HepG2 (cell line): ENCODE measurements around the gene NEU4. TPM values are rescaled to one million over a fixed set of nuclear protein-coding genes. Genes with fewer than 3 reads are reported as not detected.

ENCODE experiments used
- FOXO4 ChIP-seq: sonication (generic); formaldehyde crosslinking; conservative IDR thresholded peaks from 2 replicates; pipeline ENCODE4 v1.8.1; 2023; ENCODE audit warnings: missing genetic modification reagents
- FUBP1 ChIP-seq: sonication (generic); formaldehyde crosslinking; IDR thresholded peaks from 2 replicates; pipeline ENCODE4 v1.5.1; 2020; ENCODE audit warnings: missing genetic modification reagents, mild to moderate bottlenecking, borderline replicate concordance
- PAF1 ChIP-seq: IDR thresholded peaks from 2 replicates; pipeline ENCODE4 v1.6.1; 2016; ENCODE audit warnings: missing genetic modification reagents, missing compliant biosample characterization
- RORA ChIP-seq: sonication (generic); formaldehyde crosslinking; IDR thresholded peaks from 2 replicates; pipeline ENCODE4 v1.5.0; 2020; ENCODE audit warnings: mild to moderate bottlenecking, missing genetic modification reagents, moderate library complexity
- SMARCE1 ChIP-seq: fragments of 450-650 bp; IDR thresholded peaks from 2 replicates; pipeline ENCODE4 v1.6.1; 2017; ENCODE audit warnings: borderline replicate concordance
- SNAPC2 ChIP-seq: sonication (generic); formaldehyde crosslinking; IDR thresholded peaks from 2 replicates; pipeline ENCODE4 v1.8.1; 2022; ENCODE audit warnings: mild to moderate bottlenecking, missing genetic modification reagents
- SP2 ChIP-seq: sonication (generic); formaldehyde crosslinking; IDR thresholded peaks from 2 replicates; pipeline ENCODE4 v1.5.1; 2020; ENCODE audit warnings: mild to moderate bottlenecking, missing genetic modification reagents
- TCF12 ChIP-seq, 2 experiments: fragments of 450-650 bp in 1 of 2; sonication (generic) in 1 of 2; formaldehyde crosslinking in 1 of 2; IDR thresholded peaks; 2 replicates each; pipeline versions ENCODE4 v1.6.1 to v1.8.0; 2017 to 2022; ENCODE audit warnings: antibody characterized with exemption in 1 of 2, mild to moderate bottlenecking in 1 of 2, missing genetic modification reagents in 1 of 2, moderate library complexity in 1 of 2
- TGIF2 ChIP-seq: IDR thresholded peaks from 2 replicates; pipeline ENCODE4 v1.6.1; 2016; ENCODE audit warnings: control low read depth, missing compliant biosample characterization
- THYN1 ChIP-seq: sonication (generic); formaldehyde crosslinking; IDR thresholded peaks from 2 replicates; pipeline ENCODE4 v1.8.1; 2023; ENCODE audit warnings: low read depth, mild to moderate bottlenecking, moderate library complexity, missing genetic modification reagents, borderline replicate concordance
- ZFP36L2 ChIP-seq: sonication (generic); formaldehyde crosslinking; IDR thresholded peaks from 2 replicates; pipeline ENCODE4 v1.4.0; 2020; ENCODE audit warnings: missing genetic modification reagents
- ZNF296 ChIP-seq: sonication (generic); formaldehyde crosslinking; conservative IDR thresholded peaks from 2 replicates; pipeline ENCODE4 v1.5.0; 2020; ENCODE audit warnings: mild to moderate bottlenecking, missing genetic modification reagents
- ZNF383 ChIP-seq: sonication (generic); formaldehyde crosslinking; IDR thresholded peaks from 2 replicates; pipeline ENCODE4 v1.4.0; 2020; ENCODE audit warnings: missing genetic modification reagents, mild to moderate bottlenecking, borderline replicate concordance
- ZNF431 ChIP-seq: sonication (generic); formaldehyde crosslinking; IDR thresholded peaks from 2 replicates; pipeline ENCODE4 v1.9.0; 2022; ENCODE audit warnings: missing genetic modification reagents, low read depth, mild to moderate bottlenecking, borderline replicate concordance
- ZNF556 ChIP-seq: sonication (generic); formaldehyde crosslinking; IDR thresholded peaks from 2 replicates; pipeline ENCODE4 v1.4.0; 2020; ENCODE audit warnings: mild to moderate bottlenecking, missing genetic modification reagents, borderline replicate concordance
- ZNF563 ChIP-seq: sonication (generic); formaldehyde crosslinking; IDR thresholded peaks from 2 replicates; pipeline ENCODE4 v1.8.0; 2022; ENCODE audit warnings: mild to moderate bottlenecking, moderate library complexity, missing genetic modification reagents
- ZNF761 ChIP-seq: sonication (generic); formaldehyde crosslinking; conservative IDR thresholded peaks from 2 replicates; pipeline ENCODE4 v1.4.0; 2020; ENCODE audit warnings: mild to moderate bottlenecking, missing genetic modification reagents
- polyA plus RNA-seq, 8 experiments: library from polyadenylated mRNA; depleted of rRNA in 3 of 8; stranded (reverse) in 7 of 8; unstranded in 1 of 8; fragments of >200 nt; fragmentation: Illumina TruSeq in 4 of 8; extraction: Trizol in 4 of 8; gene quantifications; 2 replicates each; pipeline versions ENCODE4 v1.2.1 to v1.2.3, GENCODE V29; 2011 to 2016; ENCODE audit warnings: low read depth in 4 of 8, missing spikeins in 1 of 8, mixed read lengths in 1 of 8; ENCODE audit not compliant: insufficient read depth in 1 of 8
- total RNA-seq, 5 experiments: library from RNA; depleted of rRNA; stranded (reverse); fragments of >200 nt; fragmentation: Illumina TruSeq; extraction: Trizol; gene quantifications; 2 replicates each; pipeline ENCODE4 v1.2.3, GENCODE V29; 2016; ENCODE audit warnings: low read depth in 1 of 5
- TF ChIP-seq, protein P1 (sequence below): sonication (generic); formaldehyde crosslinking; IDR thresholded peaks from 2 replicates; pipeline ENCODE4 v1.5.1; 2020; ENCODE audit warnings: mild to moderate bottlenecking, missing genetic modification reagents, moderate library complexity
- TF ChIP-seq, protein P2 (sequence below): sonication (generic); formaldehyde crosslinking; IDR thresholded peaks from 2 replicates; pipeline ENCODE4 v1.9.0; 2021; ENCODE audit warnings: missing genetic modification reagents, borderline replicate concordance

NEU4 gene
- total and polyA plus RNA-seq, 2 of the 13 experiments (the other 11 are each of a cell fraction or from before 2014, with no cell fraction given), result 53.5 to 107 TPM

DNA sequence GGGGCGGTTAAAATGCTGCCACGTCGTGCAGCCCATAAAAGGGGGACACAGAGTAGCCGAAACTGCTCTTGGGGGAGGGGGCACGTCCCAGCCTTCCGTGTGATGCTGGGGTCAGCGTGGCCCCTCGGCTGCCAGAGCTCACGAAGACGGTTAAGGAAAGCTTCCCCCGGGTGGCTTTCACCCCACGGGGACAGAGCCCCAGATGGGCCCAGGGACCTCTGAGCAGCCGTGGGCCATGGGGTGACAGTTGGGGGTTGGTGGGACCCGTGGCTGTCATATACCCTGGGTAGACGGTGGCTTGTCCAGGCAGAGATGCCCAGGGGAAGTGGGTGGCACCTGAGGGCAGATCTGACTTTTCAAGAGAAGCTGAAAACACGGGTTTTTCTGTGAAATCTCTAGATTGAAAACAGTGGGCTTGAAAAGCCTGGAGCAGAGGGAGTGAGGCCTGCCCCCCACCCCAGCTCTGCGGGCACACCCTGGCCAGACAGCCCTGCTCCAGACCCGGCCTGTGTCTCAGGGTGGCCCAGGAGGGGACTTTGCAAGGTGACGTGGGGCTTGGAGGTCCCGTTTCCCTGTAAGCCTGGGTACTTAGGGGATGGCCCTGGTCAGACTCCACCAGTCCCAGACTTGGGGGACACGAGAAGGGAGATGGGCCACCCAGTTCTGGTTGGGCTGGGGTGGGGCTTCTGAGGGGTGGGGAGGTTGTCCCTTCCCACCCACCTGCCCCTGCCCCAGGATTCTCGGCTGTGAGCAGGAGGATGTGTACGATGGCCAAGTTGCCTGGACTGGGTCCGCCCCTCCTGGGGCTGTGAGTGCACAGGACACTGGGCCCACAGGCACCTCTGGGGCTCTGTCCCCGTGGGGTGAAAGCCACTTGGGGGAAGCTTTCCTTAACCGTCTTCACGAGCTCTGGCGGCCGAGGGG is 652 bp downstream of the NEU4 start (continued):
- TF ChIP-seq, protein P1, sequence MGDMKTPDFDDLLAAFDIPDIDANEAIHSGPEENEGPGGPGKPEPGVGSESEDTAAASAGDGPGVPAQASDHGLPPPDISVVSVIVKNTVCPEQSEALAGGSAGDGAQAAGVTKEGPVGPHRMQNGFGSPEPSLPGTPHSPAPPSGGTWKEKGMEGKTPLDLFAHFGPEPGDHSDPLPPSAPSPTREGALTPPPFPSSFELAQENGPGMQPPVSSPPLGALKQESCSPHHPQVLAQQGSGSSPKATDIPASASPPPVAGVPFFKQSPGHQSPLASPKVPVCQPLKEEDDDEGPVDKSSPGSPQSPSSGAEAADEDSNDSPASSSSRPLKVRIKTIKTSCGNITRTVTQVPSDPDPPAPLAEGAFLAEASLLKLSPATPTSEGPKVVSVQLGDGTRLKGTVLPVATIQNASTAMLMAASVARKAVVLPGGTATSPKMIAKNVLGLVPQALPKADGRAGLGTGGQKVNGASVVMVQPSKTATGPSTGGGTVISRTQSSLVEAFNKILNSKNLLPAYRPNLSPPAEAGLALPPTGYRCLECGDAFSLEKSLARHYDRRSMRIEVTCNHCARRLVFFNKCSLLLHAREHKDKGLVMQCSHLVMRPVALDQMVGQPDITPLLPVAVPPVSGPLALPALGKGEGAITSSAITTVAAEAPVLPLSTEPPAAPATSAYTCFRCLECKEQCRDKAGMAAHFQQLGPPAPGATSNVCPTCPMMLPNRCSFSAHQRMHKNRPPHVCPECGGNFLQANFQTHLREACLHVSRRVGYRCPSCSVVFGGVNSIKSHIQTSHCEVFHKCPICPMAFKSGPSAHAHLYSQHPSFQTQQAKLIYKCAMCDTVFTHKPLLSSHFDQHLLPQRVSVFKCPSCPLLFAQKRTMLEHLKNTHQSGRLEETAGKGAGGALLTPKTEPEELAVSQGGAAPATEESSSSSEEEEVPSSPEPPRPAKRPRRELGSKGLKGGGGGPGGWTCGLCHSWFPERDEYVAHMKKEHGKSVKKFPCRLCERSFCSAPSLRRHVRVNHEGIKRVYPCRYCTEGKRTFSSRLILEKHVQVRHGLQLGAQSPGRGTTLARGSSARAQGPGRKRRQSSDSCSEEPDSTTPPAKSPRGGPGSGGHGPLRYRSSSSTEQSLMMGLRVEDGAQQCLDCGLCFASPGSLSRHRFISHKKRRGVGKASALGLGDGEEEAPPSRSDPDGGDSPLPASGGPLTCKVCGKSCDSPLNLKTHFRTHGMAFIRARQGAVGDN (CRISPR knock-in tag), result peak; percentile 56; the same call in 1 of the 2 replicates
- no peak for TF ChIP-seq FUBP1
- no peak for TF ChIP-seq SMARCE1
- TF ChIP-seq SP2, result no peak
- TF ChIP-seq ZNF556, result no peak
- 0 out of 2 replicates have a peak, but pooled peaks have one; percentile 3 for TF ChIP-seq THYN1 (CRISPR knock-in tag)
- 0 out of 2 replicates have a peak, but pooled peaks have one; percentile 1 for TF ChIP-seq SNAPC2
- no peak for TF ChIP-seq TCF12 (IDR thresholded peaks at IDR 0.05)
- TF ChIP-seq TCF12 (CRISPR knock-in tag; IDR thresholded peaks at IDR 0.05), result 0 out of 2 replicates have a peak, but pooled peaks have one; percentile 17
- 0 out of 2 replicates have a peak, but pooled peaks have one; percentile 13 for TF ChIP-seq ZNF563 (CRISPR knock-in tag)
- 0 out of 2 replicates have a peak, but pooled peaks have one; percentile 3 for TF ChIP-seq ZNF296 (CRISPR knock-in tag)
- no peak for TF ChIP-seq ZNF431 (CRISPR knock-in tag)
- no peak for TF ChIP-seq ZFP36L2 (CRISPR knock-in tag)
- TF ChIP-seq FOXO4 (CRISPR knock-in tag), result no peak
- TF ChIP-seq, protein P2, sequence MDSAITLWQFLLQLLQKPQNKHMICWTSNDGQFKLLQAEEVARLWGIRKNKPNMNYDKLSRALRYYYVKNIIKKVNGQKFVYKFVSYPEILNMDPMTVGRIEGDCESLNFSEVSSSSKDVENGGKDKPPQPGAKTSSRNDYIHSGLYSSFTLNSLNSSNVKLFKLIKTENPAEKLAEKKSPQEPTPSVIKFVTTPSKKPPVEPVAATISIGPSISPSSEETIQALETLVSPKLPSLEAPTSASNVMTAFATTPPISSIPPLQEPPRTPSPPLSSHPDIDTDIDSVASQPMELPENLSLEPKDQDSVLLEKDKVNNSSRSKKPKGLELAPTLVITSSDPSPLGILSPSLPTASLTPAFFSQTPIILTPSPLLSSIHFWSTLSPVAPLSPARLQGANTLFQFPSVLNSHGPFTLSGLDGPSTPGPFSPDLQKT, result no peak
- TF ChIP-seq ZNF383 (CRISPR knock-in tag), result no peak
- TF ChIP-seq TGIF2 (CRISPR knock-in tag), result peak; percentile 21; the same call in 1 of the 2 replicates
- no peak for TF ChIP-seq RORA (CRISPR knock-in tag)
- no peak for TF ChIP-seq PAF1 (CRISPR knock-in tag)
- TF ChIP-seq ZNF761 (CRISPR knock-in tag), result 0 out of 2 replicates have a peak, but pooled peaks have one; percentile 5
